H1 (cell line): ENCODE results near the gene CIAO2B. TPM values are rescaled to one million over a fixed set of nuclear protein-coding genes. Genes with fewer than 3 reads are reported as not detected.

Source experiments
- CTCF ChIA-PET: fragments of 300-600 bp; sonication (Branson Sonifier 250); formaldehyde crosslinking; loops from one replicate; lab custom pipeline; 2021; ENCODE audit not compliant: partially characterized antibody; lab: Charles Lee
- POLR2A ChIA-PET: fragments of 300-600 bp; sonication (Branson Sonifier 250); formaldehyde crosslinking; loops from one replicate; lab custom pipeline; 2021; ENCODE audit warnings: inconsistent platforms; ENCODE audit not compliant: partially characterized antibody; lab: Charles Lee
- DNase-seq, 2 experiments: peaks; one replicate each; pipeline versions ENCODE4 v3.0.0 to v3.0.0-alpha.2; 2010 to 2022; ENCODE audit warnings: low spot score in 2 of 2, low read depth in 1 of 2, mixed read lengths in 1 of 2
- FAIRE-seq: peaks from 2 replicates; lab custom pipeline; 2011; peaks lifted over from hg19 to GRCh38; lab: Jason Lieb, UNC
- H2AFZ ChIP-seq: 2 replicates; pipeline ENCODE4 v1.8.1; 2012; ENCODE audit warnings: low read length, inconsistent platforms
- H2AK5ac ChIP-seq: 2 replicates; pipeline ENCODE4 v1.6.1; 2013; ENCODE audit warnings: low read depth, low read length
- H2BK120ac ChIP-seq: replicated peaks from 2 replicates; pipeline ENCODE3; 2013; ENCODE audit warnings: low read depth, low read length, inconsistent platforms
- H2BK12ac ChIP-seq: 2 replicates; pipeline ENCODE4 v1.6.1; 2013; ENCODE audit warnings: low read depth, low read length
- H2BK15ac ChIP-seq: 2 replicates; pipeline ENCODE4 v1.6.1; 2013; ENCODE audit warnings: low read length
- H2BK20ac ChIP-seq: 2 replicates; pipeline ENCODE4 v1.6.1; 2013; ENCODE audit warnings: low read length
- H2BK5ac ChIP-seq: 2 replicates; pipeline ENCODE4 v1.6.1; 2013; ENCODE audit warnings: low read depth, low read length
- H3K14ac ChIP-seq: 2 replicates; pipeline ENCODE4 v1.6.1; 2013; ENCODE audit warnings: inconsistent platforms; ENCODE audit not compliant: insufficient read length
- H3K18ac ChIP-seq: 2 replicates; pipeline ENCODE4 v1.6.1; 2013; ENCODE audit warnings: low read length; ENCODE audit errors: extremely low read depth
- H3K23ac ChIP-seq: 2 replicates; pipeline ENCODE4 v1.6.1; 2013; ENCODE audit warnings: inconsistent platforms; ENCODE audit not compliant: insufficient read length
- H3K23me2 ChIP-seq: 2 replicates; pipeline ENCODE4 v1.6.1; 2013; ENCODE audit warnings: low read depth, low read length
- H3K27ac ChIP-seq: 2 replicates; pipeline ENCODE4 v1.6.1; 2011; ENCODE audit warnings: low read depth, low read length, inconsistent platforms
- H3K27me3 ChIP-seq, 4 experiments: replicated peaks in 1 of 4; 1 replicate in 1 of 4; 2 replicates in 3 of 4; pipeline versions ENCODE4 v1.6.1 to v1.8.1; 2011 to 2013; ENCODE audit warnings: low read length in 3 of 4, mild to moderate bottlenecking in 3 of 4, inconsistent platforms in 2 of 4, mixed read lengths in 2 of 4, moderate library complexity in 1 of 4; ENCODE audit not compliant: control insufficient read depth in 3 of 4, insufficient read depth in 3 of 4; ENCODE audit errors: extremely low read depth in 1 of 4
- H3K36me3 ChIP-seq, 4 experiments: 2 replicates each; pipeline versions ENCODE4 v1.6.1 to v1.8.1; 2011 to 2013; ENCODE audit warnings: mild to moderate bottlenecking in 4 of 4, low read length in 3 of 4, moderate library complexity in 2 of 4, control low read depth in 1 of 4, inconsistent platforms in 1 of 4; ENCODE audit not compliant: insufficient read depth in 4 of 4, control insufficient read depth in 2 of 4
- H3K4ac ChIP-seq: replicated peaks from 2 replicates; pipeline ENCODE3; 2013; ENCODE audit warnings: low read length, low read depth, mixed read lengths, inconsistent platforms; ENCODE audit not compliant: insufficient read length
- H3K4me1 ChIP-seq, 4 experiments: replicated peaks in 1 of 4; 1 replicate in 1 of 4; 2 replicates in 3 of 4; pipeline versions ENCODE4 v1.6.1 to v1.8.1; 2011 to 2013; ENCODE audit warnings: low read length in 3 of 4, inconsistent platforms in 2 of 4, mixed read lengths in 1 of 4; ENCODE audit not compliant: insufficient read depth in 4 of 4, control insufficient read depth in 3 of 4
- H3K4me2 ChIP-seq, 2 experiments: 2 replicates each; pipeline versions ENCODE4 v1.6.1 to v1.8.1; 2011 to 2013; ENCODE audit warnings: low read depth in 2 of 2, low read length in 2 of 2, control low read depth in 1 of 2, inconsistent platforms in 1 of 2, mild to moderate bottlenecking in 1 of 2; ENCODE audit not compliant: insufficient read depth in 1 of 2
- H3K4me3 ChIP-seq, 4 experiments: fragments of 200-600, 300-600 bp in 1 of 4; sonication (generic), shearing (Covaris generic), sonication (Bioruptor Twin) in 1 of 4; 2 replicates each; pipeline versions ENCODE4 v1.5.1 to v1.8.1; 2011 to 2016; ENCODE audit warnings: low read length in 4 of 4, low read depth in 3 of 4, control low read depth in 2 of 4, inconsistent platforms in 2 of 4, mild to moderate bottlenecking in 2 of 4, mixed read lengths in 1 of 4, moderate library complexity in 1 of 4; ENCODE audit not compliant: insufficient read depth in 2 of 4; ENCODE audit errors: extremely low read depth in 1 of 4
- H3K56ac ChIP-seq: replicated peaks from 2 replicates; pipeline ENCODE3; 2013; ENCODE audit warnings: low read depth, mild to moderate bottlenecking, mixed read lengths, low read length, inconsistent platforms; ENCODE audit not compliant: insufficient read length
- H3K79me1 ChIP-seq: 2 replicates; pipeline ENCODE4 v1.6.1; 2013; ENCODE audit warnings: low read depth, low read length, control low read depth
- H3K79me2 ChIP-seq, 2 experiments: 2 replicates each; pipeline versions ENCODE4 v1.6.1 to v1.8.1; 2012 to 2013; ENCODE audit warnings: low read length in 2 of 2, mild to moderate bottlenecking in 2 of 2, inconsistent platforms in 1 of 2; ENCODE audit not compliant: insufficient read depth in 2 of 2, control insufficient read depth in 1 of 2
- H3K9ac ChIP-seq, 4 experiments: replicated peaks in 1 of 4; 1 replicate in 1 of 4; 2 replicates in 3 of 4; pipeline versions ENCODE4 v1.6.1 to v1.8.1; 2011 to 2013; ENCODE audit warnings: low read depth in 3 of 4, low read length in 3 of 4, control low read depth in 2 of 4, mild to moderate bottlenecking in 2 of 4, moderate library complexity in 2 of 4, inconsistent platforms in 1 of 4; ENCODE audit errors: extremely low read depth in 1 of 4
- H3K9me3 ChIP-seq, 2 experiments: 2 replicates each; pipeline versions ENCODE4 v1.6.1 to v1.8.1; 2012 to 2013; ENCODE audit warnings: mild to moderate bottlenecking in 2 of 2, moderate library complexity in 2 of 2, control low read depth in 1 of 2, inconsistent platforms in 1 of 2, low read depth in 1 of 2, low read length in 1 of 2, mixed read lengths in 1 of 2; ENCODE audit not compliant: insufficient read depth in 2 of 2
- H4K20me1 ChIP-seq, 2 experiments: replicated peaks in 1 of 2; 2 replicates each; pipeline versions ENCODE3 to v1.8.1; 2011 to 2013; ENCODE audit warnings: inconsistent platforms in 2 of 2, low read length in 2 of 2, mild to moderate bottlenecking in 1 of 2; ENCODE audit not compliant: insufficient read depth in 2 of 2, control insufficient read depth in 1 of 2
- H4K5ac ChIP-seq: 2 replicates; pipeline ENCODE4 v1.6.1; 2013; ENCODE audit warnings: low read length, low read depth, mixed read lengths, inconsistent platforms; ENCODE audit not compliant: insufficient read length
- H4K8ac ChIP-seq: 2 replicates; pipeline ENCODE4 v1.8.0; 2013; ENCODE audit warnings: mild to moderate bottlenecking, moderate library complexity, low read length, inconsistent platforms; ENCODE audit not compliant: insufficient read depth; ENCODE audit errors: extremely low read depth
- H4K91ac ChIP-seq: replicated peaks from 2 replicates; pipeline ENCODE3; 2013; ENCODE audit warnings: low read length, mixed read lengths, inconsistent platforms; ENCODE audit not compliant: insufficient read length
- ASH2L ChIP-seq: fragments of 200-600, 300-600 bp; sonication (generic); IDR thresholded peaks from one replicate; pipeline ENCODE4 v1.7.1; 2017; ENCODE audit warnings: low read length
- CHD1 ChIP-seq: IDR thresholded peaks from 2 replicates; pipeline ENCODE4 v1.6.1; 2012; ENCODE audit warnings: low read depth, low read length, improper control_type of control experiment
- KDM1A ChIP-seq: fragments of 200-600, 300-600 bp; sonication (generic); IDR thresholded peaks from 2 replicates; pipeline ENCODE4 v1.7.1; 2016; ENCODE audit warnings: mild to moderate bottlenecking, low read length, borderline replicate concordance
- KDM5A ChIP-seq: fragments of 200-600 bp; IDR thresholded peaks from 2 replicates; pipeline ENCODE4 v1.7.1; 2012; ENCODE audit warnings: mild to moderate bottlenecking, low read length, inconsistent platforms, mixed read lengths
- NANOG ChIP-seq: IDR thresholded peaks from 2 replicates; pipeline ENCODE4 v1.6.1; 2011; ENCODE audit warnings: low read length, low read depth, mild to moderate bottlenecking, inconsistent platforms; ENCODE audit not compliant: insufficient read depth, poor library complexity, severe bottlenecking
- POU5F1 ChIP-seq: IDR thresholded peaks from 2 replicates; pipeline ENCODE4 v1.6.1; 2011; ENCODE audit warnings: low read depth, mild to moderate bottlenecking, low read length, moderate library complexity
- SIX5 ChIP-seq: IDR thresholded peaks from 2 replicates; pipeline ENCODE4 v1.6.1; 2011; ENCODE audit warnings: mild to moderate bottlenecking, low read depth, low read length
- SUZ12 ChIP-seq: fragments of 200-600 bp; sonication (generic); IDR thresholded peaks from 2 replicates; pipeline ENCODE4 v1.6.1; 2012; ENCODE audit warnings: mild to moderate bottlenecking, inconsistent platforms, low read length, moderate library complexity, mixed read lengths
- TAF7 ChIP-seq: optimal IDR thresholded peaks from 2 replicates; pipeline ENCODE3; 2011; ENCODE audit warnings: low read depth, mild to moderate bottlenecking, inconsistent platforms, low read length, moderate library complexity, borderline replicate concordance
- TEAD4 ChIP-seq: IDR thresholded peaks from 2 replicates; pipeline ENCODE4 v1.6.1; 2012; ENCODE audit warnings: low read depth, low read length, inconsistent platforms, mixed read lengths
- ZNF274 ChIP-seq: IDR thresholded peaks from 2 replicates; pipeline ENCODE4 v1.7.0; 2012; ENCODE audit warnings: low read length, borderline replicate concordance; ENCODE audit errors: extremely low read depth
- WGBS, 2 experiments: shearing (Covaris generic) in 1 of 2; methylation state at CpG; one replicate each; pipeline versions ENCODE4 v1.1.6 to v1.1.7; 2013 to 2015; ENCODE audit warnings: low lambda C conversion rate in 2 of 2, mixed read lengths in 2 of 2, inconsistent platforms in 1 of 2, low coverage in 1 of 2, missing lambda C conversion rate in 1 of 2; ENCODE audit not compliant: insufficient replicate concordance in 2 of 2, insufficient coverage in 1 of 2, insufficient read length in 1 of 2; ENCODE audit errors: extremely low coverage in 1 of 2, missing lambda C conversion rate in 1 of 2; 5-methylcytosine and 5-hydroxymethylcytosine counted together
- polyA plus RNA-seq, 7 experiments: library from polyadenylated mRNA; depleted of rRNA in 3 of 7; stranded (reverse) in 5 of 7; unstranded in 2 of 7; fragments of >200 nt in 5 of 7; fragments of 200-250 nt in 2 of 7; gene quantifications; 1 replicate in 5 of 7; 2 replicates in 1 of 7; 4 replicates in 1 of 7; pipeline versions ENCODE4 v1.2.1 to v1.2.3, GENCODE V29; 2011 to 2013; ENCODE audit warnings: missing spikeins in 2 of 7, mixed read lengths in 2 of 7
- total RNA-seq: library from RNA; stranded (reverse); fragmentation: NEBNext Ultra II Directional; extraction: Animal tissue kit (Norgen Biotek cat#: 25700); gene quantifications from 2 replicates; pipeline ENCODE4 v1.2.1, GENCODE V29; 2021

CIAO2B gene
- total and polyA plus RNA-seq, 2 of the 8 experiments (the other 6 are each of a cell fraction or from before 2014, with no cell fraction given) = 65.6 to 248 TPM

DNA sequence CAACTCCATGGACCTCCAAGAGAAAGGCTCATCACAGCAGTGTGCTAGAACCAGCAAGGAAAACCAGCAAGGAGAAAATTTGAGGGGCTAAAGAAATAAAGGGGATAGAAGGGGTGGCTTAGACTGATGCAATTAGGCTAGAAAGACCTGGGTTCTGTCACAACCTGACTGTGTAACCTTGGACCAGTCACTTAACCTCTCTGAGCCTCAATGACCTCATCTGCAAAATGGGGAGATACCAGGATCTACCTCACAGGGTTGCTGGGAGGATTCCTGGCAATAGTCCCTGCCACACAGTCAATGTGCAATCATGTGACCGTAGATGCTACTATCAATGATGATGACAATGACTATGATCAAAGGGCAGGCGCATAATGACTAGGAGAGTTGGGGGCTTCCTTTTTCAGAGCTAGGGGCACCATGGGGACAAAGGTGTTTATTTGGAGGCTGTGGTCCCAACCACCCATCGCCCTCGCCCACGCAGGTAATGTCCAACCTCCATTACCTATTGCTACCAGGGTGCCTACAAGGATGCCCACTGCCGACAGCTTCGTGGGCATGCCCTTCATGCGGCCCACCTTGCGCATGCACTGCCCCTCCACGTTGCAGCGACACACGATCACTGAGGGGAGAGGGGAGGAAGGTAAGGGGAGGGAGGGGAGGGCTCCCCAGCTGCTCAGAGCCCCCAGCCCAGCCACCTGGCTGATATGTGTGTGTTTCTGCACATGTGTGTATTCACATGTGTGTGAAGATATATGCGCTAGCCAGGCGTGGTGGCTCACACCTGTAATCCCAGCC lies 25.2 kb downstream of the CIAO2B start:
- no peak for TF ChIP-seq TEAD4
- no peak for TF ChIP-seq SIX5
- TF ChIP-seq TAF7 = no peak
- no peak for TF ChIP-seq SUZ12
- no peak for TF ChIP-seq KDM5A
- TF ChIP-seq KDM1A = no peak
- no peak for TF ChIP-seq POU5F1
- TF ChIP-seq ZNF274 = no peak
- no peak for TF ChIP-seq ASH2L
- no peak for TF ChIP-seq CHD1
- TF ChIP-seq NANOG = no peak
- no peak overlapping the region for H4K5ac ChIP-seq
- peaks cover 0 to 2% of the 10 kb centered on the region in 2 experiments for H4K20me1 ChIP-seq
- POLR2A ChIA-PET = no interaction called here
- WGBS, 2 experiments = 87% methylated on average over 14 of the region's 14 CpGs; no CpG with 5 or more reads in 1 of the 2 experiments
- H2AFZ ChIP-seq = no peak overlapping the region
- no peak overlapping the region for H2BK12ac ChIP-seq
- H3K18ac ChIP-seq = no peak overlapping the region
- no peak overlapping the region for H2BK15ac ChIP-seq
- H3K9ac ChIP-seq = no peak overlapping the region
- H3K4ac ChIP-seq = no peak overlapping the region
- CTCF ChIA-PET = interaction anchor here (0.8 to 42.0 kb wide), 14 partner anchors 7 to 480 kb away, joined by 3 to 1009 read pairs (median 5); partner anchors contain the start of genes CDH16, CIAO2B, PDP2 and RRAD
- no peak overlapping the region for H2AK5ac ChIP-seq
- H3K23me2 ChIP-seq = no peaks in the 10 kb centered on the region
- no peaks in the 10 kb centered on the region for H3K36me3 ChIP-seq
- H3K79me1 ChIP-seq = no peaks in the 10 kb centered on the region
- no peak overlapping the region for H2BK20ac ChIP-seq
- no peak overlapping the region for H3K56ac ChIP-seq
- FAIRE-seq = no peak
- H2BK5ac ChIP-seq = no peak overlapping the region
- H3K9me3 ChIP-seq = no peaks in the 10 kb centered on the region
- H3K14ac ChIP-seq = no peak overlapping the region
- no peaks in the 10 kb centered on the region for H3K79me2 ChIP-seq
- no peak overlapping the region for H3K27ac ChIP-seq
- no peak overlapping the region for H3K23ac ChIP-seq
- H3K4me3 ChIP-seq = no peak overlapping the region
- peaks cover 0 to 5% (median 0%) of the 10 kb centered on the region in 4 experiments; a peak in 2 of 7 replicates for H3K4me1 ChIP-seq
- H3K4me2 ChIP-seq = no peak overlapping the region
- no peak overlapping the region for H2BK120ac ChIP-seq
- H4K91ac ChIP-seq = no peak overlapping the region
- H3K27me3 ChIP-seq = no peaks in the 10 kb centered on the region; a peak in 3 of 7 replicates
- DNase-seq = no peak
- no peak overlapping the region; the same call in 1 of the 2 replicates for H4K8ac ChIP-seq
